HCT116 (cell line): ENCODE data around the gene ERC1. TPM values are rescaled to one million over a fixed set of nuclear protein-coding genes. Genes with fewer than 3 reads are reported as not detected.

Experiments used
- ATAC-seq: fragments of 200-7000 bp; cut with Tn5 transposase; 2 replicates; pipeline ENCODE4 v1.9.1; 2020; ENCODE audit warnings: mild to moderate bottlenecking, moderate library complexity
- BruUV-seq: library from RNA; stranded (reverse); fragments of 400-500 nt; replicated peaks from 2 replicates; lab custom pipeline; 2021; lab: Mats Ljungman, UMichigan
- CTCF ChIA-PET: fragments of 300-600 bp; sonication (Branson Sonifier 250); formaldehyde crosslinking; loops from one replicate; lab custom pipeline; 2021; ENCODE audit warnings: antibody characterized with exemption; lab: Charles Lee
- POLR2A ChIA-PET: fragments of 300-600, 350-600 bp; sonication (Branson Sonifier 250); formaldehyde crosslinking; loops from one replicate; lab custom pipeline; 2021; ENCODE audit warnings: antibody characterized with exemption; lab: Charles Lee
- RAD21 ChIA-PET, 2 experiments: fragments of 300-600 bp; sonication (Branson Sonifier 250); formaldehyde crosslinking; loops; one replicate each; lab custom pipeline; 2023; ENCODE audit warnings: low total read pairs in 2 of 2; ENCODE audit not compliant: uncharacterized antibody in 2 of 2, unreplicated experiment in 2 of 2, low non-redundant PET in 1 of 2; lab: Charles Lee
- DNase-seq: peaks from one replicate; pipeline ENCODE4 v3.0.0-alpha.2; 2010; ENCODE audit warnings: low read depth, low spot score
- H2AFZ ChIP-seq: fragments of 200-600 bp; shearing (Covaris generic), sonication (generic); 2 replicates; pipeline ENCODE4 v1.6.1; 2017; ENCODE audit warnings: low read depth, mixed run types, mixed read lengths, antibody characterized with exemption, low read length; ENCODE audit not compliant: poor library complexity, severe bottlenecking
- H3K27ac ChIP-seq: 2 replicates; pipeline ENCODE4 v1.5.1; 2012; ENCODE audit warnings: low read depth, low read length
- H3K27me3 ChIP-seq: fragments of 200-600 bp; sonication (generic); 2 replicates; pipeline ENCODE4 v1.6.1; 2016; ENCODE audit warnings: mixed run types, low read length, mixed read lengths; ENCODE audit not compliant: insufficient read depth
- H3K36me3 ChIP-seq, 2 experiments: fragments of 200-500 bp in 1 of 2; fragments of 200-600 bp in 1 of 2; sonication (Bioruptor generic) in 1 of 2; sonication (generic) in 1 of 2; 2 replicates each; pipeline versions ENCODE4 v1.5.1 to v1.6.1; 2014 to 2016; ENCODE audit warnings: low read length in 2 of 2, inconsistent platforms in 1 of 2, mixed read lengths in 1 of 2, mixed run types in 1 of 2; ENCODE audit not compliant: insufficient read depth in 2 of 2, control insufficient read depth in 1 of 2
- H3K4me1 ChIP-seq, 2 experiments: fragments of 200-600 bp in 1 of 2; sonication (generic) in 1 of 2; 2 replicates each; pipeline versions ENCODE4 v1.5.1 to v1.6.1; 2012 to 2017; ENCODE audit warnings: low read length in 2 of 2, inconsistent platforms in 1 of 2, mild to moderate bottlenecking in 1 of 2, mixed read lengths in 1 of 2, mixed run types in 1 of 2, moderate library complexity in 1 of 2; ENCODE audit not compliant: insufficient read depth in 2 of 2, control insufficient read depth in 1 of 2
- H3K4me2 ChIP-seq: fragments of 200-600 bp; sonication (generic); 2 replicates; pipeline ENCODE4 v1.6.1; 2017; ENCODE audit warnings: mixed run types, low read length, mixed read lengths
- H3K4me3 ChIP-seq, 2 experiments: fragments of 200-600 bp in 1 of 2; sonication (generic) in 1 of 2; replicated peaks in 1 of 2; 2 replicates each; pipeline ENCODE4 v1.5.1; 2011 to 2016; ENCODE audit warnings: low read length in 2 of 2, control low read depth in 1 of 2, low read depth in 1 of 2, mild to moderate bottlenecking in 1 of 2, mixed read lengths in 1 of 2, mixed run types in 1 of 2
- H3K79me2 ChIP-seq: fragments of 200-600 bp; sonication (generic); 2 replicates; pipeline ENCODE4 v1.6.1; 2017; ENCODE audit warnings: mild to moderate bottlenecking, mixed run types, low read length, moderate library complexity, mixed read lengths; ENCODE audit not compliant: insufficient read depth
- H3K9ac ChIP-seq: fragments of 200-600 bp; sonication (generic); 2 replicates; pipeline ENCODE4 v1.6.1; 2016; ENCODE audit warnings: low read length, mixed read lengths
- H3K9me2 ChIP-seq: fragments of 200-600 bp; sonication (generic), shearing (Covaris generic); 2 replicates; pipeline ENCODE4 v1.6.1; 2017; ENCODE audit warnings: mixed run types, mild to moderate bottlenecking, moderate library complexity; ENCODE audit not compliant: insufficient read depth
- H3K9me3 ChIP-seq, 2 experiments: fragments of 200-500 bp in 1 of 2; fragments of 200-600 bp in 1 of 2; sonication (Bioruptor generic) in 1 of 2; sonication (generic) in 1 of 2; 2 replicates each; pipeline ENCODE4 v1.6.1; 2014 to 2017; ENCODE audit warnings: low read length in 2 of 2, mixed read lengths in 2 of 2, inconsistent platforms in 1 of 2, low read depth in 1 of 2, mild to moderate bottlenecking in 1 of 2, mixed run types in 1 of 2, moderate library complexity in 1 of 2; ENCODE audit not compliant: control insufficient read depth in 1 of 2, insufficient read depth in 1 of 2
- H4K20me1 ChIP-seq: fragments of 200-600 bp; sonication (generic), shearing (Covaris generic); 2 replicates; pipeline ENCODE4 v1.6.1; 2017; ENCODE audit warnings: mixed run types, mild to moderate bottlenecking, moderate library complexity; ENCODE audit not compliant: insufficient read depth
- ATF3 ChIP-seq: IDR thresholded peaks from 2 replicates; pipeline ENCODE4 v1.6.1; 2012
- CBX3 ChIP-seq: IDR thresholded peaks from 2 replicates; pipeline ENCODE4 v1.6.1; 2012; ENCODE audit warnings: low read depth
- CEBPB ChIP-seq: IDR thresholded peaks from 2 replicates; pipeline ENCODE4 v1.6.1; 2012; ENCODE audit warnings: low read depth
- CTCF ChIP-seq, 3 experiments: fragments of 200-600 bp in 1 of 3; sonication (generic) in 1 of 3; IDR thresholded peaks in 2 of 3; conservative IDR thresholded peaks in 1 of 3; 2 replicates each; pipeline ENCODE4 v1.5.1; 2012 to 2017; ENCODE audit warnings: low read depth in 2 of 3, low read length in 2 of 3, antibody characterized with exemption in 1 of 3, borderline replicate concordance in 1 of 3, control low read depth in 1 of 3, mild to moderate bottlenecking in 1 of 3, mixed read lengths in 1 of 3, mixed run types in 1 of 3, moderate library complexity in 1 of 3; ENCODE audit not compliant: insufficient read depth in 1 of 3
- EGR1 ChIP-seq: IDR thresholded peaks from 2 replicates; pipeline ENCODE4 v1.6.1; 2012; ENCODE audit warnings: low read depth
- ELF1 ChIP-seq: IDR thresholded peaks from 2 replicates; pipeline ENCODE4 v1.6.1; 2012; ENCODE audit warnings: low read depth, borderline replicate concordance
- EZH2 ChIP-seq: fragments of 200-600 bp; sonication (generic); IDR thresholded peaks from 2 replicates; pipeline ENCODE4 v1.6.1; 2017; ENCODE audit warnings: antibody characterized with exemption, mixed run types
- EZH2phosphoT487 ChIP-seq: fragments of 200-600 bp; IDR thresholded peaks from 2 replicates; pipeline ENCODE4 v1.6.1; 2018; ENCODE audit warnings: antibody characterized with exemption, borderline replicate concordance
- FOSL1 ChIP-seq: IDR thresholded peaks from 2 replicates; pipeline ENCODE4 v1.6.1; 2012; ENCODE audit warnings: low read depth
- POLR2A ChIP-seq: IDR thresholded peaks from 2 replicates; pipeline ENCODE4 v1.7.0; 2011; ENCODE audit warnings: borderline replicate concordance; ENCODE audit not compliant: insufficient read depth, insufficient read length; ENCODE audit errors: extremely low read depth
- POLR2AphosphoS5 ChIP-seq: IDR thresholded peaks from 2 replicates; pipeline ENCODE4 v1.6.1; 2011; ENCODE audit warnings: mild to moderate bottlenecking, low read depth, low read length, moderate library complexity
- RAD21 ChIP-seq: IDR thresholded peaks from 2 replicates; pipeline ENCODE4 v1.6.1; 2012; ENCODE audit warnings: low read depth, mild to moderate bottlenecking
- REST ChIP-seq: IDR thresholded peaks from 2 replicates; pipeline ENCODE4 v1.6.1; 2012; ENCODE audit warnings: low read depth
- SIN3A ChIP-seq: IDR thresholded peaks from 2 replicates; pipeline ENCODE4 v1.6.1; 2012; ENCODE audit warnings: low read depth
- SP1 ChIP-seq: IDR thresholded peaks from 2 replicates; pipeline ENCODE4 v1.6.1; 2012; ENCODE audit warnings: low read depth
- YY1 ChIP-seq: IDR thresholded peaks from 2 replicates; pipeline ENCODE4 v1.6.1; 2011; ENCODE audit warnings: low read length, low read depth, moderate library complexity, mild to moderate bottlenecking; ENCODE audit not compliant: insufficient replicate concordance; ENCODE audit errors: extremely low read depth
- intact Hi-C: fragments of 100-400 bp; cut with micrococcal nuclease; formaldehyde crosslinking; loops from 2 replicates; pipeline ENCODE4 v1.10.0; 2022
- total RNA-seq: library from RNA; stranded (reverse); gene quantifications from one replicate; pipeline ENCODE4 v1.2.1, GENCODE V29; 2021; ENCODE audit not compliant: unreplicated experiment

The ERC1 gene
- total RNA-seq, 1 experiment from 2014 or later, result 41.9 TPM

- H3K9me3 ChIP-seq, result no peaks in the 10 kb centered on the region
- ChIA-PET CTCF (no interaction called here), RAD21 (no interaction called here), POLR2A (no interaction called here)
- H3K79me2 ChIP-seq, result peaks cover 76% of the 10 kb centered on the region
- peaks cover 0 to 13% of the 10 kb centered on the region in 2 experiments; a peak in 3 of 4 replicates for H3K36me3 ChIP-seq
- H3K4me1 ChIP-seq, result peaks cover 5 to 6% of the 10 kb centered on the region in 2 experiments
- DNase-seq (no peak), ATAC-seq (no peak)
- BruUV-seq, result no TSS peak
- intact Hi-C loops, result no loop called here
- H4K20me1 ChIP-seq, result peaks cover 5% of the 10 kb centered on the region; the same call in 1 of the 2 replicates
- H3K27ac ChIP-seq, result no peak overlapping the region
- no peak overlapping the region for H3K4me3 ChIP-seq
- H2AFZ ChIP-seq, result no peak overlapping the region
- H3K4me2 ChIP-seq, result no peak overlapping the region
- no peak for TF ChIP-seq RAD21
- no peak for TF ChIP-seq SP1
- no peak for TF ChIP-seq EZH2phosphoT487
- no peak for TF ChIP-seq FOSL1
- no peak for TF ChIP-seq POLR2AphosphoS5
- no peak for TF ChIP-seq ELF1
- TF ChIP-seq CBX3, result no peak
- no peaks in the 10 kb centered on the region for H3K27me3 ChIP-seq
- no peak overlapping the region for H3K9ac ChIP-seq
- H3K9me2 ChIP-seq, result no peaks in the 10 kb centered on the region
Measured at GRCh38 chr12:944211-944610, 46.8 kb upstream of the ERC1 start.

DNA sequence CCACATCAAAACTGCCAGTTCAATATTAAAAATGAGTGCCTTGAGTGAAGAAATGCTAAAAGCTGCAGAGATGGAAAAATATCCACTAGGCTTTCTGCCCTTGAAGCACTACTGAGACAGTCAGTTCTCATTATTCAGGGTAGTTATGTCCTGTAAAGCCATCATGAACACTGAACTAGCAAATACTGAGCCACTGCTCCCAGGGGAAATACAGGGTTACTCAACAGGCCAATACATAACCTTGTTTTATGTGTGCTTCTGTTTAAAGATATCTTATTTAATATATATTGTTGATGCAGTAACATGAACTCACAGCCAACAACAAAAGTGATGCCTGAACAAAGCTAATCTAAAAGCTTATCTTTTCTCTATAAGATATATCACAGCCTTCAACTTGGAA, 44.8 kb upstream of the ERC1 start:
- DNase-seq (no peak), ATAC-seq (no peak)
- intact Hi-C loops, result loop anchor here (5.0 kb wide), 1 partner anchor 636 kb away; no protein-coding TSS in a partner anchor
- no peaks in the 10 kb centered on the region for H4K20me1 ChIP-seq
- H3K9me3 ChIP-seq, result no peaks in the 10 kb centered on the region
- no peak overlapping the region for H3K27ac ChIP-seq
- ChIA-PET CTCF (no interaction called here), RAD21 (no interaction called here), POLR2A (no interaction called here)
- H2AFZ ChIP-seq, result no peak overlapping the region
- H3K4me3 ChIP-seq, result no peak overlapping the region
- no peaks in the 10 kb centered on the region for H3K27me3 ChIP-seq
- no TSS peak for BruUV-seq
- H3K9ac ChIP-seq, result no peak overlapping the region
- H3K9me2 ChIP-seq, result no peaks in the 10 kb centered on the region
- peaks cover 5 to 9% of the 10 kb centered on the region in 2 experiments for H3K4me1 ChIP-seq
- H3K79me2 ChIP-seq, result peaks cover 62% of the 10 kb centered on the region
- peaks cover 0 to 13% of the 10 kb centered on the region in 2 experiments; a peak in 2 of 4 replicates for H3K36me3 ChIP-seq
- H3K4me2 ChIP-seq, result no peak overlapping the region
- no peak for TF ChIP-seq RAD21
- no peak for TF ChIP-seq REST
- no peak for TF ChIP-seq FOSL1
- no peak for TF ChIP-seq ATF3
- TF ChIP-seq SP1, result no peak
- no peak for TF ChIP-seq SIN3A
- TF ChIP-seq POLR2A, result no peak
- TF ChIP-seq CTCF (IDR thresholded peaks at IDR 0.05 in 2 of 3, conservative IDR thresholded peaks at IDR 0.05 in 1 of 3; ENCODE audit: borderline replicate concordance in 1 of 3, insufficient read depth in 1 of 3, low read depth in 2 of 3, low read length in 2 of 3), result no peak
- no peak for TF ChIP-seq YY1
- TF ChIP-seq EZH2phosphoT487, result no peak
- no peak for TF ChIP-seq EZH2
- TF ChIP-seq ELF1, result no peak
- TF ChIP-seq CEBPB, result no peak
- no peak for TF ChIP-seq POLR2AphosphoS5
- no peak for TF ChIP-seq EGR1
